GM12878 (cell line): ENCODE results near the gene CCDC9. TPM values are rescaled to one million over a fixed set of nuclear protein-coding genes. Genes with fewer than 3 reads are reported as not detected.
A peak's percentile ranks its signal among the peaks of the same experiment; 100 is the strongest.

Experiments used
- CEBPB ChIP-seq, 2 experiments: fragments of 150-350 bp in 1 of 2; IDR thresholded peaks; 2 replicates each; pipeline ENCODE4 v1.6.1; 2012 to 2014; ENCODE audit warnings: low read depth in 2 of 2, low read length in 2 of 2, borderline replicate concordance in 1 of 2, inconsistent platforms in 1 of 2
- CHD2 ChIP-seq: IDR thresholded peaks from 2 replicates; pipeline ENCODE4 v1.6.1; 2011; ENCODE audit warnings: low read depth, low read length, improper control_type of control experiment, borderline replicate concordance
- CREM ChIP-seq: IDR thresholded peaks from 2 replicates; pipeline ENCODE4 v1.6.1; 2014; ENCODE audit warnings: antibody characterized with exemption, low read depth
- EGR1 ChIP-seq, 2 experiments: IDR thresholded peaks; 1 replicate in 1 of 2; 2 replicates in 1 of 2; pipeline ENCODE4 v1.6.1; 2011 to 2012; ENCODE audit warnings: low read depth in 2 of 2, low read length in 2 of 2, borderline replicate concordance in 1 of 2, mild to moderate bottlenecking in 1 of 2, moderate library complexity in 1 of 2
- ETV6 ChIP-seq, 2 experiments: fragments of 450-650 bp in 1 of 2; IDR thresholded peaks in 1 of 2; conservative IDR thresholded peaks in 1 of 2; 2 replicates each; pipeline ENCODE4 v1.6.1; 2014; ENCODE audit warnings: antibody characterized with exemption in 1 of 2, borderline replicate concordance in 1 of 2, low read depth in 1 of 2, mild to moderate bottlenecking in 1 of 2, moderate library complexity in 1 of 2
- IKZF1 ChIP-seq: fragments of 450-650 bp; conservative IDR thresholded peaks from 2 replicates; pipeline ENCODE4 v1.6.1; 2017; ENCODE audit warnings: antibody characterized with exemption, mild to moderate bottlenecking
- KAT2A ChIP-seq: conservative IDR thresholded peaks from 2 replicates; pipeline ENCODE4 v1.6.1; 2011; ENCODE audit warnings: low read depth, low read length; ENCODE audit not compliant: control insufficient read depth
- MTA3 ChIP-seq: IDR thresholded peaks from 2 replicates; pipeline ENCODE4 v1.6.1; 2012; ENCODE audit warnings: low read length, inconsistent platforms, borderline replicate concordance
- NR2C1 ChIP-seq: fragments of 450-650 bp; IDR thresholded peaks from 2 replicates; pipeline ENCODE4 v1.6.1; 2017; ENCODE audit warnings: antibody characterized with exemption, mild to moderate bottlenecking, moderate library complexity
- RELA ChIP-seq: fragments of 450-650 bp; IDR thresholded peaks from 2 replicates; pipeline ENCODE4 v1.8.0; 2014; ENCODE audit warnings: borderline replicate concordance; ENCODE audit not compliant: partially characterized antibody
- SUZ12 ChIP-seq: fragments of 200-600 bp; sonication (generic); IDR thresholded peaks from one replicate; pipeline ENCODE4 v1.6.1; 2018; ENCODE audit warnings: antibody characterized with exemption, mild to moderate bottlenecking; ENCODE audit not compliant: unreplicated experiment
- TAF1 ChIP-seq: IDR thresholded peaks from 2 replicates; pipeline ENCODE4 v1.6.1; 2011; ENCODE audit warnings: mild to moderate bottlenecking, low read depth, low read length, borderline replicate concordance
- TARDBP ChIP-seq: IDR thresholded peaks from 2 replicates; pipeline ENCODE4 v1.6.1; 2016; ENCODE audit warnings: borderline replicate concordance
- TCF12 ChIP-seq: IDR thresholded peaks from 2 replicates; pipeline ENCODE4 v1.6.1; 2011; ENCODE audit warnings: low read depth, mild to moderate bottlenecking, low read length
- TCF7 ChIP-seq: IDR thresholded peaks from 2 replicates; pipeline ENCODE4 v1.6.1; 2014; ENCODE audit warnings: antibody characterized with exemption, borderline replicate concordance
- YBX1 ChIP-seq: fragments of 450-650 bp; IDR thresholded peaks from 2 replicates; pipeline ENCODE4 v1.6.1; 2016; ENCODE audit warnings: antibody characterized with exemption
- polyA plus RNA-seq, 11 experiments: library from polyadenylated mRNA; depleted of rRNA in 4 of 11; unstranded in 6 of 11; stranded (reverse) in 5 of 11; fragments of >200 nt; fragmentation: Nextera tagmentation in 4 of 11; fragmentation: Illumina TruSeq in 1 of 11; extraction: Ambion mirVana in 4 of 11; extraction: Trizol in 1 of 11; gene quantifications; 1 replicate in 1 of 11; 2 replicates in 10 of 11; pipeline versions ENCODE4 v1.2.1 to v1.2.3, GENCODE V29; 2011 to 2016; ENCODE audit warnings: inconsistent platforms in 2 of 11, missing spikeins in 2 of 11, low read depth in 1 of 11
- total RNA-seq, 4 experiments: library from RNA; depleted of rRNA in 3 of 4; stranded (reverse); fragments of >200 nt in 3 of 4; fragmentation: Illumina TruSeq in 1 of 4; extraction: Trizol in 1 of 4; gene quantifications; 2 replicates each; pipeline versions ENCODE4 v1.2.1 to v1.2.3, GENCODE V29; 2013 to 2021
- TF ChIP-seq, protein P1 (sequence below): fragments of 450-650 bp; IDR thresholded peaks from 2 replicates; pipeline ENCODE4 v1.6.1; 2018; ENCODE audit warnings: mild to moderate bottlenecking, low read depth, moderate library complexity; ENCODE audit not compliant: partially characterized antibody
- TF ChIP-seq, protein P2 (sequence below): fragments of 150-350 bp; IDR thresholded peaks from 2 replicates; pipeline ENCODE4 v1.6.1; 2014; ENCODE audit warnings: mild to moderate bottlenecking, low read depth, low read length
- TF ChIP-seq, protein P3 (sequence below): IDR thresholded peaks from 2 replicates; pipeline ENCODE4 v1.6.1; 2011; ENCODE audit warnings: borderline replicate concordance, low read depth, mild to moderate bottlenecking, moderate library complexity, low read length; ENCODE audit not compliant: insufficient read depth, poor library complexity, severe bottlenecking
- TF ChIP-seq, protein P4 (sequence below): fragments of 450-650 bp; formaldehyde crosslinking; IDR thresholded peaks from 2 replicates; pipeline ENCODE4 v1.5.0; 2022; ENCODE audit warnings: mild to moderate bottlenecking, missing genetic modification characterization

Gene CCDC9
- total and polyA plus RNA-seq, 10 of the 15 experiments (the other 5 are each of a cell fraction or from before 2014, with no cell fraction given) = 0.18 to 17.5 (median 7.1) TPM; not detected in 1

DNA sequence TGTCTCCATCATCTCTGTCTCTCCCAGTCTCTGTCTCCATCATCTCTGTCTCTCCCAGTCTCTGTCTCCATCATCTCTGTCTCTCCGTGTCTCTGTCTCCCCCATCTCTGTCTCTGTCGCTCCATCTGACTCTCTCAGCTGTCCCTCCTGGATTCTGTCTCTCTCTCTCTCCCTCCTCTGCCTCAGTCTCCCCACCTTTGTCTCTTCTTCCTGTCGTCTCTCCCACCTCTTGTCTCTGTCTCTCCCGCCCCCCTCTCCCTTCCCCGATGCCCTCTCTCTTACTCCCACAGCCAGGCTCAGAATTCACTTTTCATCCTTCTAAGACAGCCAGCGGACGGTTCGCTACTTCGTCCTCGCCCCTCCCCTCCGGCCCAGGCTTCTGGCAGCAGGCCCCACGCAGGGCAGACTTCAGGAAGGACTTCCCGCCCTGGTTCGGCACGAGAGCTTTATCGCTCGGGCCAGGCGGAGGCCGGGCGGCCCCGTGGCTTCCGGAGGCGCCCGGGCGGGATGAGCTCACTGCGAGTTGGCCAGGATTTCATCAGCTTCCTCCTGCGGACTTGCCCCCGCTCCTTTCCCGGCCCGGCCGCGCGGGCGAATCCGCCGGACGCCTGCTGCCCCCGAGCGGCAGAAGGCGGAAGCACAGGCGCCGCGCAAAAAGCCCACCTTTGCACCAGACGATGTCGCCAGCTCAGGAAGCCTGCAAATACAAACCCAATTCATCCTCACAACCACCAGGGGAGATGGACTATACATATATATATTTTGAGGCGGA is 12.4 kb upstream of the CCDC9 start (continued):
- peak in 1 of 2 experiments; percentile 86; a peak in 2 of 4 replicates for TF ChIP-seq CEBPB (IDR thresholded peaks at IDR 0.05; ENCODE audit: borderline replicate concordance in 1 of 2, low read depth in 2 of 2, low read length in 2 of 2)
- TF ChIP-seq, protein P1, sequence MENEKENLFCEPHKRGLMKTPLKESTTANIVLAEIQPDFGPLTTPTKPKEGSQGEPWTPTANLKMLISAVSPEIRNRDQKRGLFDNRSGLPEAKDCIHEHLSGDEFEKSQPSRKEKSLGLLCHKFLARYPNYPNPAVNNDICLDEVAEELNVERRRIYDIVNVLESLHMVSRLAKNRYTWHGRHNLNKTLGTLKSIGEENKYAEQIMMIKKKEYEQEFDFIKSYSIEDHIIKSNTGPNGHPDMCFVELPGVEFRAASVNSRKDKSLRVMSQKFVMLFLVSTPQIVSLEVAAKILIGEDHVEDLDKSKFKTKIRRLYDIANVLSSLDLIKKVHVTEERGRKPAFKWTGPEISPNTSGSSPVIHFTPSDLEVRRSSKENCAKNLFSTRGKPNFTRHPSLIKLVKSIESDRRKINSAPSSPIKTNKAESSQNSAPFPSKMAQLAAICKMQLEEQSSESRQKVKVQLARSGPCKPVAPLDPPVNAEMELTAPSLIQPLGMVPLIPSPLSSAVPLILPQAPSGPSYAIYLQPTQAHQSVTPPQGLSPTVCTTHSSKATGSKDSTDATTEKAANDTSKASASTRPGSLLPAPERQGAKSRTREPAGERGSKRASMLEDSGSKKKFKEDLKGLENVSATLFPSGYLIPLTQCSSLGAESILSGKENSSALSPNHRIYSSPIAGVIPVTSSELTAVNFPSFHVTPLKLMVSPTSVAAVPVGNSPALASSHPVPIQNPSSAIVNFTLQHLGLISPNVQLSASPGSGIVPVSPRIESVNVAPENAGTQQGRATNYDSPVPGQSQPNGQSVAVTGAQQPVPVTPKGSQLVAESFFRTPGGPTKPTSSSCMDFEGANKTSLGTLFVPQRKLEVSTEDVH = no peak
- TF ChIP-seq KAT2A = no peak
- TF ChIP-seq CHD2 = no peak; the same call in 1 of the 2 replicates
- 0 out of 2 replicates have a peak, but pooled peaks have one; percentile 26 for TF ChIP-seq TCF12
- no peak; a peak in 1 of 4 replicates for TF ChIP-seq ETV6 (conservative IDR thresholded peaks at IDR 0.05 in 1 of 2, IDR thresholded peaks at IDR 0.05 in 1 of 2; ENCODE audit: borderline replicate concordance in 1 of 2, low read depth in 1 of 2)
- 0 out of 2 replicates have a peak, but pooled peaks have one; percentile 62 for TF ChIP-seq MTA3
- no peak for TF ChIP-seq CREM
- TF ChIP-seq RELA = peak; percentile 20
- TF ChIP-seq, protein P2, sequence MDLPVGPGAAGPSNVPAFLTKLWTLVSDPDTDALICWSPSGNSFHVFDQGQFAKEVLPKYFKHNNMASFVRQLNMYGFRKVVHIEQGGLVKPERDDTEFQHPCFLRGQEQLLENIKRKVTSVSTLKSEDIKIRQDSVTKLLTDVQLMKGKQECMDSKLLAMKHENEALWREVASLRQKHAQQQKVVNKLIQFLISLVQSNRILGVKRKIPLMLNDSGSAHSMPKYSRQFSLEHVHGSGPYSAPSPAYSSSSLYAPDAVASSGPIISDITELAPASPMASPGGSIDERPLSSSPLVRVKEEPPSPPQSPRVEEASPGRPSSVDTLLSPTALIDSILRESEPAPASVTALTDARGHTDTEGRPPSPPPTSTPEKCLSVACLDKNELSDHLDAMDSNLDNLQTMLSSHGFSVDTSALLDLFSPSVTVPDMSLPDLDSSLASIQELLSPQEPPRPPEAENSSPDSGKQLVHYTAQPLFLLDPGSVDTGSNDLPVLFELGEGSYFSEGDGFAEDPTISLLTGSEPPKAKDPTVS = no peak
- TF ChIP-seq IKZF1 = peak; percentile 94
- no peak for TF ChIP-seq TCF7
- peak in 1 of 2 experiments; percentile 41; a peak in 1 of 3 replicates for TF ChIP-seq EGR1 (IDR thresholded peaks at IDR 0.05; ENCODE audit: borderline replicate concordance in 1 of 2, low read depth in 2 of 2, low read length in 2 of 2)
- no peak for TF ChIP-seq NR2C1
- TF ChIP-seq, protein P3, sequence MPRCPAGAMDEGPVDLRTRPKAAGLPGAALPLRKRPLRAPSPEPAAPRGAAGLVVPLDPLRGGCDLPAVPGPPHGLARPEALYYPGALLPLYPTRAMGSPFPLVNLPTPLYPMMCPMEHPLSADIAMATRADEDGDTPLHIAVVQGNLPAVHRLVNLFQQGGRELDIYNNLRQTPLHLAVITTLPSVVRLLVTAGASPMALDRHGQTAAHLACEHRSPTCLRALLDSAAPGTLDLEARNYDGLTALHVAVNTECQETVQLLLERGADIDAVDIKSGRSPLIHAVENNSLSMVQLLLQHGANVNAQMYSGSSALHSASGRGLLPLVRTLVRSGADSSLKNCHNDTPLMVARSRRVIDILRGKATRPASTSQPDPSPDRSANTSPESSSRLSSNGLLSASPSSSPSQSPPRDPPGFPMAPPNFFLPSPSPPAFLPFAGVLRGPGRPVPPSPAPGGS = no peak
- no peak for TF ChIP-seq YBX1
- TF ChIP-seq TAF1 = no peak
- no peak for TF ChIP-seq SUZ12
- no peak for TF ChIP-seq TARDBP
- TF ChIP-seq, protein P4, sequence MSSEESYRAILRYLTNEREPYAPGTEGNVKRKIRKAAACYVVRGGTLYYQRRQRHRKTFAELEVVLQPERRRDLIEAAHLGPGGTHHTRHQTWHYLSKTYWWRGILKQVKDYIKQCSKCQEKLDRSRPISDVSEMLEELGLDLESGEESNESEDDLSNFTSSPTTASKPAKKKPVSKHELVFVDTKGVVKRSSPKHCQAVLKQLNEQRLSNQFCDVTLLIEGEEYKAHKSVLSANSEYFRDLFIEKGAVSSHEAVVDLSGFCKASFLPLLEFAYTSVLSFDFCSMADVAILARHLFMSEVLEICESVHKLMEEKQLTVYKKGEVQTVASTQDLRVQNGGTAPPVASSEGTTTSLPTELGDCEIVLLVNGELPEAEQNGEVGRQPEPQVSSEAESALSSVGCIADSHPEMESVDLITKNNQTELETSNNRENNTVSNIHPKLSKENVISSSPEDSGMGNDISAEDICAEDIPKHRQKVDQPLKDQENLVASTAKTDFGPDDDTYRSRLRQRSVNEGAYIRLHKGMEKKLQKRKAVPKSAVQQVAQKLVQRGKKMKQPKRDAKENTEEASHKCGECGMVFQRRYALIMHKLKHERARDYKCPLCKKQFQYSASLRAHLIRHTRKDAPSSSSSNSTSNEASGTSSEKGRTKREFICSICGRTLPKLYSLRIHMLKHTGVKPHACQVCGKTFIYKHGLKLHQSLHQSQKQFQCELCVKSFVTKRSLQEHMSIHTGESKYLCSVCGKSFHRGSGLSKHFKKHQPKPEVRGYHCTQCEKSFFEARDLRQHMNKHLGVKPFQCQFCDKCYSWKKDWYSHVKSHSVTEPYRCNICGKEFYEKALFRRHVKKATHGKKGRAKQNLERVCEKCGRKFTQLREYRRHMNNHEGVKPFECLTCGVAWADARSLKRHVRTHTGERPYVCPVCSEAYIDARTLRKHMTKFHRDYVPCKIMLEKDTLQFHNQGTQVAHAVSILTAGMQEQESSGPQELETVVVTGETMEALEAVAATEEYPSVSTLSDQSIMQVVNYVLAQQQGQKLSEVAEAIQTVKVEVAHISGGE (CRISPR knock-in tag) = no peak
